GM19372 (cell line): Measurements from ENCODE around the gene KCNJ2.

Experiments
- ATAC-seq: cut with Tn5 transposase; IDR thresholded peaks from one replicate; pipeline ENCODE4 v1.9.1; 2021; ENCODE audit warnings: mild to moderate bottlenecking, low read depth, moderate library complexity; ENCODE audit not compliant: unreplicated experiment

Gene KCNJ2

DNA sequence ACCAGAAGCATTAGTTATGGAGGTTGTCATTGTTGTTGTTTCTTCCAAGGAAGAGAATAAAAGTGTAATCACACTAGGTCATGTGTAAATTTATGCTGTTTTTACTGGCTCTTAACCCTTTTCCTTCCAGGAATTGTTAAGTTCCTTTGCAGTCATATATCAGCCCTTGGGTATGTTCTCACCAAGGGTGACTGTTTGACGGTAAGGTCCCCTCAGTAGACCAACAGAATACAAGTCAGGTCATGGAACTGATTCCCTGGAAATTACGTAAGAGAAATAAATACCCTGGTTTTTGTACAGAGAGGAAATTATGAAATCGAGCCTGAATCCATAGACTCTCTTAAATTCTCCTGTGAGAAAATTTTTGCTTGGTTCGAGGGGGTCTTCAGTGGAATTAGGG is 11.2 kb upstream of the KCNJ2 start:
- ATAC-seq: no peak

GRCh38 chr17:70158591-70158990 is 10.7 kb upstream of the KCNJ2 start:
- no peak for ATAC-seq

- no peak for ATAC-seq
Measured at GRCh38 chr17:70159980-70160379, 9.4 kb upstream of the KCNJ2 start.

DNA sequence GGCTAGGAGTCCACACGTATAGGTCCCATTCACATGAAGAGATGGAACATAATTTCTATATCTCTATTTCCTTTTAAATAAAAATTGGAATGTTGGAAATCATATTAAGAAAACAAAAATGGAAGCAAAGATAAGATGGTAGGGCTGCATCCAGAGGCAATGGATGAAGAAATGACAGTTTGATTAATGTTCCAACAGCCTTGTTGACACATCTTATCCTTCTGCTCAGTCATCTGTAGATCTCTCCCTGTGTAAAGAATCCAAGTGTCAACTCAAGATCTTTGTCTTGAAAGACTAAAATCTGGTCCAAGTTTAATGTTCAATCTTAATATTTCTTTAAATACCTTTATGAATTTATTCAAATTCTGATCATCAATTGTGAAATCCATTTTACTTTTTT is 7.8 kb upstream of the KCNJ2 start:
- ATAC-seq: no peak

DNA sequence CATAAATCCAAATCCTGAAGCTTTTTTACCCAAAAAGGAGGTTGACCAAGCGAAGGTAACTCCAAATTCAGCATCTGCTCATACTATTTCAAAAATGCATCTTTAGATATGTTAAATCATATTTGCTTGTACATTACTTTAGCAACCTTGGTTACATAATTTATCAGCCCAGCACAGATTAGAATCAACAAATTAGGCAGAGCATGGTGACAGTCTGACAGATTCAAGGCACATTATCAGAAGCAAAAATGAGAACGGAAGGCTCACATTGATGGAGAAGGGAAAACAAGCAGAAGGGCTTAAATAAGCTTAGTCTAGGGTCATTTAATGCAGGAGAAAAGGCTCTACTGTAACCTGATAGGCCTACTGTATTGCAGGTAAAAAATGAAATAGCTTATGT is 3.9 kb upstream of the KCNJ2 start:
- ATAC-seq: no peak

GRCh38 chr17:70166615-70167014 is 2.7 kb upstream of the KCNJ2 start:
- no peak for ATAC-seq

GRCh38 chr17:70168044-70168976 is 1.0 kb upstream of the KCNJ2 start:
- no peak for ATAC-seq

DNA sequence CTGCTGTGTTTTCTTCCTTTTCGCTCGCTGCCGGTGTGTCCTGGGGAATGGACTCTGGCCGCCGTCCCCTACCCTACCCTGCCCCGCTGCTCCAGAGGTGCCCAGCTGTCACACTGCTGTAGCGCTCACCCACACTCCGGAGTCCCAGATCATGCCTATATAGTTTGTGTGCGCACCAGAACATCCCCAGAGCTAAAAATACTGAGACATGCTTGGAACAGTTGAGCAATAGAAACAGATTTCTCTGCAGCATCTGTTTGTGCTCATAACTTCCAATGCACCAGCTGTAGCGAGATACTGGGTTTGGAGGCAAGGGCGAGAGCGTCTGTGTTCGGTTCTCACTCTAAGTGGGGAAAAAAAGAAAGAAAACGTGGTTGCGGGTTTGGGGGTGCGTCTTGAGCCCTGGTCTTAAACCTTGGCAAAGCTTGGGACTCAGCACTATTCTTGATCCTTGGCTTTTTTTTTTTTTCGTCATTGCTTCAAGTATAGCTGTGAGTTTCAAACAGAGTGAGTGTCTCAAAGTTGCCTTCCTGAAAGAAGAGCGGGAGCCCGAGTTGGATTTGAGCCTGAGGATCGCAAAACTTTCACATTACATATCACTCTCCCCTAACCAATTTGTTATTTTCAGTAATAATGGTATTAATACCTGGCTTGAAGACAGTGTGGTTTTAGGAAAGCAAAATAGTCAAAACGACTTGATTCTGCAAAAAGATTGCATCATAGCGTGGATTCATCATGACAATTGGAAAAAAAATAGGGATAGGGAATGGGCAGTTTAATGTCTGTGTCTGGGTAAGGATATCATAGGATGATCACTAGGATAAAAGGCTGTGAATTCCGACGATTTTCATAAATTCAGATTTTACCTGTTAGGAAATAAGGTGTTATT is 621 bp downstream of the KCNJ2 start:
- peak; percentile 21 for ATAC-seq

GRCh38 chr17:70171159-70171558 is 1.8 kb downstream of the KCNJ2 start:
- ATAC-seq: no peak

GRCh38 chr17:70172449-70172848 is 3.1 kb downstream of the KCNJ2 start:
- no peak for ATAC-seq

- no peak for ATAC-seq
Measured at GRCh38 chr17:70172923-70173322, 3.6 kb downstream of the KCNJ2 start.

DNA sequence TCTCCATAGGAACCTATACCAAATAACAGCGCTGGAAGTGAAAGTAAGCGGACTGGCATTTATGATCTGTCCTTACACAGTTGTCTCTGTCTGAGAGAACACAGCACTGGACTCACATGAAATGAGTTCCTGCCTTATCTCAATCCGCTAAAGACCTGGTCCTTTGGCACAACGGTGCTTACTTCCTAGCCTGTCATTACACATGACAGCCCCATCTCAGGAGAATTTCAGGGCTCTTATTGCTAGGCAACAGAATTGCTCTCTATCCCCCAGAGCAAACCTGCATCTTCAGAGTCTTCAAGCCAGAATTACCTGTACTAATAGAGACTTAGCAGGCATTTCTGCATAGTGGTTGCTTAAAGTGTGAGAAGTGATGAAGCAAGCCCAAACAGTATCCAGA is 4.3 kb downstream of the KCNJ2 start:
- ATAC-seq: no peak

DNA sequence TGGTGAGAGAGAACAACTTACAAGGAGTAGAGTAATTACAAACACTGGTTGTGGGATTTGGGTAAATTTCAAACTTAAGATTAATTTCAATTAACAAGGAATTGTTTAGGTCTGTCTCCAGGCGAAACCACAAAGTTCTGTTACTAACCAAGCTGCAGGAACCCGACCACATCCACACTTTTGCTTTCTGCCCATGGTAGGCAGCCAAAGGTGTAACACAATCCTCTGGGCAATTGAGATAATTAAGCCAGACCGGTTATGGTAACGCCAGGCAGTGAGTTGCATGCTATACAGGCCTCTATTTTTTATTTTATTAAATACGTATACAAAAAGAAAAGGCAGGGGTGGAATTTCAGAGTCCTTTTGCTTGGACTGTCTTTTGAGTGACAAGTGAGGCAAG is 12.0 kb downstream of the KCNJ2 start:
- ATAC-seq: no peak

GRCh38 chr17:70181866-70182265 is 12.5 kb downstream of the KCNJ2 start:
- ATAC-seq: no peak

GRCh38 chr17:70183508-70183907 is 14.2 kb downstream of the KCNJ2 start:
- ATAC-seq: no peak

DNA sequence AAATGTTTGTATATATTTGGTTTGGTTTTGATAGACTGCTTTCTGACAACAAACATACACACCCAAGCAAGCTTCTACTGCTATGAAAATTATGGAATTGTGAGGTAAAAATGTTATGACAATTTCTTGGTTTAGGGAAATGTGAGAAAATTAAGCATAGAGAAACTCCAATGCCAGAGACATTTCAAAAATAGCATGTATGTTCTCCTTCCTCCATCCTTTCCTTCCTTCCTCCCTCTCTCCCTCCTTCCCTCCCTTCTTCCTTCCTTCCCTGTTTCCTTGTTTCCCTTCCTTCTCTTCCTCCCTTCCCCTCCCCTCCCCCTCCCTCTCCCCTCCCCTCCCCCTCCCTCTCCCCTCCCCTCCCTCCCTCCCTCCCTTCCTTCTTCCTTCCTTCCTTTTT is 14.9 kb downstream of the KCNJ2 start:
- no peak for ATAC-seq

DNA sequence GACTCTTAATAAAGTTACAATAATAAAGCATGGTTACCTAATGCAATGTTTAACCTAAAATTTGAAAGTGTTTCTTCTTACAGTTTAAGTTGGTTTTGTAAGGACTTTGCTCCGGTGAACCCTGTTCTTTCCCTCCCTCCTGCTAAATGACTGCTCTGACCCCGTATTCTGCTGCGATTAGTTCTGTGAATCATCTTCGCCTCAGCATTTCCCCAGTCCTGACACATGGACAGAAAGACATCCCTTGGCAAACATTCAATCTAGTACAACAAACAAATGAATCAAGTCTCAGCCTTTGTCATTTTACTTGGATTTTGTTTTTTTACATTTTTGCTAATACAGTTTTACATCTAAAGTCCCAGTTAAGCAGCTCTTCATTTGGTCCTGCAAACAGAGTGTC is 15.4 kb downstream of the KCNJ2 start:
- ATAC-seq: no peak

GRCh38 chr17:70185285-70185684 is 16.0 kb downstream of the KCNJ2 start:
- no peak for ATAC-seq

GRCh38 chr17:70187383-70187782 is 18.1 kb downstream of the KCNJ2 start:
- ATAC-seq: no peak

DNA sequence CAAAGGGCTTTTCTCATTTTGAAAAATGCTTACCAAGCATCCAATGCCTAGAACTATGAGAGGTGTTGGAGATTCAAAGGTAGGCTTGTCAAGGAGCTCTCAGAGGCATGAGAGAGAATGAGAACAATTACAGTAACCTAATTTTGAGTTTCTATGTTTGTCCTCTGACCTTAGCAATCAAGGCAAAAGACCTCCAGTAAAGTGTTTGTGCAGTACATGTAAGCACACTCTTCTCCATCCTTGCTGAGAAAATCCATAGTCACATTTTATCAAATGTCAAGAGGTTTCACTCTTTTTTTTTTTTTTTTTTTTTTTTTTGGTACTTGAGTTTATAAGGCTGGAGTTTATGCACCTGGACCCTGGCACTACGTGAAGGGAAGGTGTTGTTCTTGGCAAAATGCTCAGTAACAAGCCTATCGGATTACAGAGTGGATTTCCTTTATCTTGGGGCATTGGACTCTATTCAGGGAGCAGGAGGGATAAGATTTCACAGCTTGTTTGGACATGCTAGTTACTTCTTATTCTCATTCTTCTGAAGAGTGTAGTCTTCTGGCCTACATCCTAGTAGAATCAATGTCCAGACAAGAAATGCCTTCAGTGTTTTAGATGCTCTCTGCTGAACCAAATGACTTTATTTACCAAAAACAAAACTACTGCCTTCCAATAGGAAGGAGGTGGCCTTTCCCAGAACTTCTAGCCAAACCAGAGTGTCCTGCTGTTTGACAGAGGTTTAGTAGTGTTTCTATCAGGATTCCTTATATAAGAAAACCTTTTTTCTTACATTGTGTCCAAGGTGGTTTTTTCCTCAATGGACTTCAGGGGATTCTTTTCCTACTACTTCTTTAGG is 21.9 kb downstream of the KCNJ2 start:
- ATAC-seq: no peak

DNA sequence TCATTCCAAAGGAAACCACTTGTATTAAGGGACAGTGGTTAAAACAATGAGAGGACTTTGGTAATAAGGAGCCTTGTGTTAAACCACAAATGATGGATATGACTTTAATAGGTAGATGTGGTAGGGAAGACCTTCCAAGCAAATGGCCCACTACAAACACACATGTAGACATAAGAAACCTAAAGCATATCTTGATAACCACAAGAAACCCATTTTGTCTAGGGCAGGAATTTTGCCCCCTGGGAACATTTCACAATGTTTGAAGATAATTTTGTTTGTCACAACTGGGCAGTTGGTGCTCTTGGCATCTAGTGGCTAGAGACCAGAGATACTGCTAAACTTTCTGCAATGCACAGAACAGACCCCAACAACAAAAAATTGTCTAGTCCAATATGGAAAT is 25.8 kb downstream of the KCNJ2 start:
- no peak for ATAC-seq
